ENCODE results near the gene DOK4. TPM values are rescaled to one million over a fixed set of nuclear protein-coding genes. Genes with fewer than 3 reads are reported as not detected.

Gene DOK4
- 71.7 TPM for total RNA-seq

DNA sequence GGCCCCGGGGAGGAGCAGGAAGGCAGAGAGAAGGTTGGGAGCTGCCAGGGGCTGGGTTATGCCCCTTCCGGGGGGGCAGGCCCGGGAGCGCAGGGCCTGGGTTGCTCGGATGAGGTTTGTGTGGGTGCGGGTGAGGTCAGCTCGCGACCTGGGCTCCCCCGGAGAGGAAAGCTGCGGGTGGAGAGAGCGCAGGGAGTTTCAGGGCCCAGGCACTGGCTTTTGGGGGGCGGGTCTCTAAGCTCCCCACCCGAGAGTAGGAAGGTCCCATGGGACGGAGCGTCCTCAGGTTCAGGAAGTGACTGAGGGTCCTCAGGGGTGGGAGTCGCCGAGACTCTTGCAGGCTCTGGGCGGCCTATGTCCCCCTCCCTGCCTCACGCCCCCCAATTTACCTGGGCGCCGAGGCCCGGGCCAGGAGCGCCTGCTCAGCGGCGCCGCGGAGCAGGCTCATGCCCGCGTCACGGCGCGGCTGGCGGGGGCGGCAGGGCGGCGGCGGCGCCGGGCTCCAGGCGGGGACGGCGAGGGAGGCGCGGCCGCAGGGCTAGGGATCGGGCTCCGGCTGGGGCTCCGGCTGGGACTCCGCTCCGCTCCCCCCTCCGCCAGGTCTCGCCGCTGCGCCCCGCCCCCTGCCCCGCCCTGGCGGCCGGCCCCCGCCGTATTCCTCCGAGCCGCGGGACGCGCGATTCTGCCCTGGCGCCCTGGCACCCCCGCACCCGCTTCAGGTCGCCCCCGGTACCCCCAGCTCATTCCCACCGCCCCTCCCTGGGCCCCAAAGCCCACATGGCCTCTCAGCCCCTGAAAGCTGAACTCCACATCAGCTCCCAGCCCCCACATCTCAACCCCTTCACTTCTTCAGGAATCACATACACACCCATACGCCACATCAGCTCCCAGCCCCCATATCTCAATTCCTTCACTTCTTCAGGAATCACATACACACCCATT lies at the start of gene DOK4:
TSS of gene DOK4 (minus strand) at position 578 of the 942 bp plus-strand sequence. CDS start 6,986 bp downstream, outside the sequence.
- DNase-seq (ENCODE audit: low spot score in 2 of 2) (peak; percentile 85 to 96), FAIRE-seq (no peak)

DNA sequence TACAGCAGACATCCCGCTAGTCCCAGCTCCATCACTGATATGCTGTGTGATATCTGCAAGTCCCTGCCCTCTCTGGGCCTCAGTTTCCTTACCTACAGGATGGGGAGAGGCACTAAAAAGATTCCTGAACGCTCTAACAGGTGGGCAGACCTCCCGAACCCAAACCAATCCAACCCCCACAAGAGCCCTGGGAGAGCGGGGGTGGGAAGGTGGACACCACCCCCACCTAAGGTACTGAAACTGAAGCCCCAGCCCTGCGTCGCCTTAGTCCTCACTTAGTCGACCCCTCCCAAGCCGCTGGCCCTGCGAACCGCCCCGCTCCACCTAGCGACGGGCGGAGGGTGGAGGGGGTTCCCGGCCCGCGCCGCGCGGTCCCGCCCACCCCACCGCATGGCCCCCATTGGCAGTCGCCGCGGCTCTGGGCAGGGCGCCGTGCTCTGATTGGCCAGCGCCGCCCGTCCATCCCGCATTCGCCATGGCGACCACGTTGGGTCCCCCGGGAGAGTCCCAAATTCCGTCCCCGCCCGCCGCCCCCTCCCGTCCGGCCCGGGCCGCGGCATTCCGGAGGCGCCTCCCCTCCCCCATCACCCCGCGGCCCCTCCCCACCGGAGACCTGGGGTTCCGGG lies 49.5 kb upstream of the DOK4 start:
- no peak for FAIRE-seq
- DNase-seq (ENCODE audit: low spot score in 2 of 2) = peak; percentile 96 to 97

DNA sequence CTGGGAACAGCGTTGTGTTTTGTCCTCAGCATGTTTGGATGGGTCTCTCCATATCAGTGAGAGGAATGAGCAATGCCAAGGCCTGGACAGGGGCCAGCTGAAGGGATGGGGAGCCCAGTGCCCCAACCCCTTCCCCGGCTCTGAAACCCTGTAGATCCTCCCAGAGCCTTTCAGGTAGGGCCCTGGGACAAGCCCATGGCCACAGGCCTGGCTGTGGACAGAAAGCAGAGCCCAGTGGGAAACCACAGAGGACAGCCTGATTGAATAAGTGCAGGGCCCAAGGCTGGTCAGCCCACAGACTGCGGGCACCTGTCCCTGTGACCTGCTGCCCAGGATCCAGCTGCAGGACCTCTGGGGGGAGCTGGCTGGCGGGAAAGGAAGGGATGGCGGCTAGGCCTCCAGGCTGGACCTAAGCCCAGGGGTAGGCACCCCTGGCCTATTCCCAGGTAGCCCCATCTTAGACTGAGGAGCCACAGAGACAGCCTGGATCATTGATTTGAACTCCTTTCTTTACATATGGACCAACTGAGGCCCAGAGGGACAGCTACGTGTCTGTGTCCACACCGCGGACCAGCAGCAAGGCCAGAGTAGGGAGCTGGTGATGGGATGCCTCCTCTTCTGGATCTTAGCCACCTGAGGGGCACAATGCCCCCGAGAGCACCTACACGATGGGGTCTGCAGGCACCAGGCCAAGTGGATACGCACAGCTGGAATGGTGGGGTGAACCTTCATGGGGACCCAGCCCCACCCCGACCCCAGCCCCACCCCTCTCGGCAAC lies 48.8 kb upstream of the DOK4 start:
- FAIRE-seq = no peak
- no peak for DNase-seq (ENCODE audit: low spot score in 2 of 2)

DNA sequence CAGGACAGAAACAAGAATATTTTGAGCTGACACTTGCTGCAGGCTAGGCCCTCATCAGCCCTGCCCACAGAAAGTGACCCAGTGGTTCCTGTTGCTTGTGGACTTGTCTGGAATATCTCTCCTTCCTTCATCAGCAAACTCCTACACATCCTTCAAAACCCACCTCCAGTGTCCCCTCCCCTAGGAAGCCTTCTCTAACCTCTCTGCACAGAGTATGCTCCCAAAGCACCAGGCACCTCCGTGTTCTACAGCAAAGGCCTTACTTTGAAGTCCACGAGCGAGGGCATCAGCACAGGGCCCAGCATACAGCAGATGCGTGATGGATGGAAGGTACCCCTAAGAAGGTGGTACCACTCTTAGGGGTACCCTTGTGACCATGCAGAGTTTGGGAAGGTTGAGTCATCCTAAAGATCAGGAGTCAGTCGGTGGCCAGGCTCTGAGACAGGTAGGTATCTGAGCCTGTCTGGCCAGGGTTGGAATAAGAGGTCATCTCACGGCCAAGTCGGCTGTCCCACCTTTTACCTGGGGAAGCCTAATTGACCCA lies 48.1 kb upstream of the DOK4 start:
- FAIRE-seq (no peak), DNase-seq (ENCODE audit: low spot score in 2 of 2) (no peak)

DNA sequence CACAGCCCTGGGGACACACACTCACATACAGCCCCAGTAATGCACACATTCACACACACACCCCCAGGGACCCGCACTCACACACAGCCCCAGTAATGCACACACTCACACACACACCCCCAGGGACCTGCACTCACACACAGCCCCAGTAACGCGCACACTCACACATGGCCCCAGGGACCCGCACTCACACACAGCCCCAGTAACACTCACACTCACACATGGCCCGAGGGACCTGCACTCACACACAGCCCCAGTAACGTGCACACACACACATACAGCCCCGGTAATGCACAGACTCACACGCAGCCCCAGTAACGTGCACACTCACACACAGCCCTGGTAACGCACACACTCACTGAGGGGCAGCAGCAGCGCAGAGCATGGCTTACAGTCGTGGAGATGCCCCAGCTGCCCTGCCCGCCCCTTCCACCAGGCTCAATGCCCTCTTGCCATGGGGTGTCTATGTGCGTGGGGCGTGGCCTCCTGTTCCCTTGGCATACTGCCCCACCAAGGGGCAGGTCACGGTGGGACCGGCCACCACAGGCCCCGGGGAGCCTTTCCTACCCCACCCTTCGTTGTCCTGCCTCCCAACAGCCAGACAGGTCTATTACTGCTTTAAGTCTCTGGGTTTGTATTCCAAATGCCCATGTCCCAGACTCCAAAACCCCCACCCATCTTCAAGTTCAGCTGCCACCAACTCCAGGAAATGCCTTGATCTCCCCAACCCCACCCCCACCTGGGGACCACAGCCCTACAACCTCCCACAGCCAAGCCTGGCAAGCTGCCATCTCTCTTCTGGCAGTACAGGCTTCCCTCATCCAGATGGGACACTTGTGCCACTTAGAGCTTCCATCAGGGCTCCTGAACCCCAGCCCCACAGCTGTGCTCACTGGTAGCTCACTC lies 47.4 kb upstream of the DOK4 start:
- FAIRE-seq = no peak
- no peak for DNase-seq (ENCODE audit: low spot score in 2 of 2)

DNA sequence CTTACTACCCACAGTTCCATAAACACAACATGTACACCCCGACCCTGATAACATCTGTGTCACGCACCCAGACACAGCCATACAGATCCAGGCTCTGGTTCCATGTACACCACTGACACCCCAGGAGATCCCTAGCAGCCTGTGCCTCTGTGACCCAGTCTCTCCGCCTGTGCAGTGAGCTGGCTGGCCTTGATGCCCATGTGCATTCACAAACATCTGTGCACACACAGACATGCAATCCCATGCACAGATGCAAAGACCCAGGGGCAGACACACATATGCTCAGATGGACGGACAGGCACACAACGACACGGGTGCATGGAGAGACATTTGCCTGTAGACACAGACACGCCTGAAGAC lies 46.0 kb upstream of the DOK4 start:
- FAIRE-seq (no peak), DNase-seq (ENCODE audit: low spot score in 2 of 2) (no peak)

DNA sequence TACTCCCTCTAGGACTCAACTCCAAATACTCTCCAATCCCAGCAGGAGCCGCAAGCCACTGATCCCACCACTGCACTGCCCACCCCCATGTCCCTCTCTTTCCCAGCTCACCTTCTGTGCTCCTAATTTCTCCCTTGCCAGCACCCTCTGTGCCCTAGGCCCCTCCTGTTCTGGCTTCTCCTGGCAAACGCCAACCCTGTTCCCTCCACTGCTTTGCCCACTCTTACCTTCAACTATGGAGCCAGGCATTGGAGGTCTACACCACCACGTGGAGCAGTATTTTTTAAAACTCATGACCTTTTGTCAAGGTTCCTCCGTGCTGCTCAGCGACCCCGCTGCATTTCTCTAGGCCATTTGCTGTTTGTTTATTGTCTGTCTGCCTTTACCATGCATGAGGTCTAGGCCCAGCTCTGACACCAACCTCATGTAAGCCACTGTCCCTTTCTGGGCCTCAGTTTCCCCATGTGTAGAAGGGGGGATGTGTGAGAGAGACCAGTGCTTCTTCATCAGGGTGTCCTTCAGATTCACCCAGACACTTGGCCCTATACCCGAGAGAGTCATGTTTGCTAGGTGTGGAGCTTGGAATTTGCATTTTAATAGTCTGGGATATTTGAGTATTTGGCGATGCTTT lies 45.5 kb upstream of the DOK4 start:
- DNase-seq (ENCODE audit: low spot score in 2 of 2) (no peak), FAIRE-seq (no peak)

DNA sequence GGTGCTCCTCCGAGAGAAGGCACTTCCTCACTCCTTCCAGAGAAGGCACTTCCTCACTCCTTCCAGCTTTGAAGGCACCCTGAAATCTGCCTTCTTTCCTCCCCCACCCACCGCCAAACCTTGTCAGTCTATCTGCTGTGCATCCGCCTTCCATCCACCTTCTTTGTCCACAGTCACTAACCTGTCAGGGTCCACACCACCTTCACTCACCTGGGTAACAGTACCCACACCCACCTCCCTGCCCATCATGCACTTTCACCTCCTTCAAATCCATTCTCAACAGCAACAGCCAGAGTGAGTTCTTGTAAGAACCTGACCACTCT lies 44.9 kb upstream of the DOK4 start:
- DNase-seq (ENCODE audit: low spot score in 2 of 2) (peak in 1 of 2 donors; percentile 10), FAIRE-seq (no peak)

DNA sequence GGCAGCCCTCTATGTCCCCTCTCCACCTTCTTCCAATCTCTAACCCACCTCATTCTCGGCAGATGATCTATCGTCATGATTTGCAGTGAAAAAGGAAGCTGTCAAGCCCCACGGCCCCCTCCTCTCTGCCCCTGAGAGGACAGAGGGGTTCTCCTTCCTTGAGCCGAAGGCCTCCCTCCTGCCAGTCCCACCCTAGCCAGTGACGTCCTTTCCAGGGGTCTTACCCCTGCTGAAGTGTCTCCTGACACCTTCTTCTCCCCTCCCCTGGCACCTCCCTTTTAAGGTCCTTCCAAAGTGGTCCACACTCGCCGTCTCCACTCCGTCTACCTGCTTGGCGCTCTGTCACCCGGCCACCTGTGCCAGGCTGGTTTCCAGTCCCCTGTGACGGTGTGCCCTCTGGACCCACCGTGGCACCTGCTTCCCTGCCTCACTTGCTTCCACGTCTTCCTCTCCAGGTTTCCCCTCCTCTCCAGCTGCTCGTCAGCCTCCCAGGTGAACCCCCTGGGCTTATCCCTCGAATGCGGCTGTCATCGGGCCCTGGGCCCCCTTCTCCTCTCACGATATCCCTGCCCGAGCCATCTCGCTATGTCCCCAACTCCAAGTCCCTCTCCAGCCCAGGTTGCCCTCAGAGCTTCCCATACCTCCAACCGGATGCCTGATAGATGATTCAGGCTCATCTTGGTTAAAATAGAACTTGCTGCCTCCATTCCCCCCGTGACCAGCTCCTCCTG lies 44.4 kb upstream of the DOK4 start:
- FAIRE-seq = no peak
- peak in 1 of 2 donors; percentile 22 for DNase-seq (ENCODE audit: low spot score in 2 of 2)

DNA sequence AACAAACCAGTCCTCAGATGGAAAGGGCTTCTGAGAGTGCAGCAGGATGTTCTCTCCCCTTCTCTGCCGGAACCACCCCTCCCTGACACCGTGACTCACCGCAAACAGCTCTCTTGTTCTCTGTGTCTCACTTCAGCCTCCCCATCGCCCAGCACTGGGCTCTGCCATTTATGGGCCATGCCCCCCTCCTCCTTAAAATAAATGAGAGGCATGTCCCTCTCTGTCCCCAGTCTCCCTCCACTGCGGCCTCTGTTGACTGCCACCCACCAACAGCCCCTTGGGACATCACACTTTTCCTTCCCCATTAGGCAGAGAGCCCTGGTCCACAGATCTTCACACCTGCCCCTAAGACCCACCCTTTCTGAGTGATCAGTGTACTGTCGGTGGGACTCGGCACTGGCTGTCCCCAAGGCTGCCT lies 43.8 kb upstream of the DOK4 start:
- FAIRE-seq = no peak
- DNase-seq (ENCODE audit: low spot score in 2 of 2) = peak; percentile 35 to 61

DNA sequence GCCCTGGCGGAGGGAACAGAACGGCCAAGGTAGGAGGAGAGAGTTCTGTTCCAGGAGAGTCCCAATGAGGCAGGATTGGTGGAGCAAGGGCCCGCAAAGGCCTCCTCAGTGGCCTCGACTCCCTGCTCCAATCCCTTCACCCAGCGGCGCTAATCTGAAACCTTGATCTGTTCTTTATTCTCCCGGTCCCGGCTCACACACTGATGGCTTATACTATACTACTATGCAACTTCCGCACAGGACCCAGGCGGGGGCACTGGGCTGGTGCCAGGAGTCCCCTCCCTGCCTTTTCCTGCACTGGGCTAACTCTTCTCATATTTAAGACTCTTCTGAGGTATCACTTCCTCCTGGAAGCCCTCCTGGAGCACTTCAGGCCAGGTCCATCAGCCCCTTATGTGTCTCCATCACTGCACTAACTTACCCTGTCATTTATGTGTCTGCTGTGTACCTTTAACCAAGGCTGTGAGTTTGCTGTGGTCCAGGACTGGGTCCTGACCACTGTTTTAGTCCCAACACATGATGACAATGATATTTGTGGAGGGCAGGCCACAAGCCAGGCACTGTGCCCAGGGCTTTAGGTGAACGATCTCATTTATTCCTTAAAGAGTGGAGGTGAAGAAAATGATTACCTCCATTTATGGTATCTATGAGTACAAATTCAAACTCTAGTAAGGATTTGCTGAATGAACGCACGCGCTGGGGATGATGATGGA lies 43.3 kb upstream of the DOK4 start:
- FAIRE-seq (no peak), DNase-seq (ENCODE audit: low spot score in 2 of 2) (no peak)

DNA sequence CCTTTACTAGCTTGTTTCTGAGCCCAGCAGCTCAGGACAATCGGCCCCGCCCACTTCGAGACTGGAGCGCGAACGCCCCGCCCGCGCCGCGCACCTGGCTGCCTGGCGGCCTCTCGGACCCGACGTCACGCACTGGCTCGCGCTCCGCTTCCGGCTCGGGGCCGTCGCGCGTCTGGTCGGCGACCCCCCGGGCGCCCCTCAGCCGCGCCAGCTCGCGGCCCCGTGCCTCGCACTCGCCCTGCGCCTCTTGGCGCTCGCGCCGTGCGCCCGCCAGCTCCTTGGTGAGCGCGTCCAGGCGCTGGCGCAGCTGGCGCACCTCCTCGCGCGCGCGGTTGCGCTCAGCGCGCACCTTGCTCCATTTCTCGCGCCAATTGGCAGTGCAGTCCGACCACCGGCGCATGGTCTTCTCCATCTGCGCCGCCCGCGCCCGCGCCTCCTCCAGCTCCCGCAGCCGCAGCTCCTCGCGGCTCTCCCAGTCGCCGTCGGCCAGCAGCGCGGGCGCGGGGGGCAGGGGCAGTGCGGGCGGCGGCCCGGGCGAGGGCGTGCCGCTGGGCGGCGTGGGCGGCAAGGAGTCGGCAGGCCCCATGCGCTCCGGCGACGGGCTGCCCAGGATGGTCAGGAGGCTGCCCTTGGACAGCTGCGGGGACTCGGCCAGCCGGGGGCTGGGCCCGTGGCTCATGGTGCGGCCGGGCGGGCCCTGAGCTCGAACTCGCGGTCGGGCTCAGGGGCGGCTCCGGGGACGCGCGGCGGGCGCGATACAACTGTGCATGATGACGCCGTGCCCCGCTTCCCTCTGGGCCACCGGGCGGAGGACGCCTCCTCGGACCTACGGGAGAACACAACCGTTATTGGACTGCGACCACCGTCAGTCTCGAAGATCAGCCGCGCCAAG lies 42.5 kb upstream of the DOK4 start:
- FAIRE-seq (no peak), DNase-seq (ENCODE audit: low spot score in 2 of 2) (peak in 1 of 2 donors; percentile 32)

DNA sequence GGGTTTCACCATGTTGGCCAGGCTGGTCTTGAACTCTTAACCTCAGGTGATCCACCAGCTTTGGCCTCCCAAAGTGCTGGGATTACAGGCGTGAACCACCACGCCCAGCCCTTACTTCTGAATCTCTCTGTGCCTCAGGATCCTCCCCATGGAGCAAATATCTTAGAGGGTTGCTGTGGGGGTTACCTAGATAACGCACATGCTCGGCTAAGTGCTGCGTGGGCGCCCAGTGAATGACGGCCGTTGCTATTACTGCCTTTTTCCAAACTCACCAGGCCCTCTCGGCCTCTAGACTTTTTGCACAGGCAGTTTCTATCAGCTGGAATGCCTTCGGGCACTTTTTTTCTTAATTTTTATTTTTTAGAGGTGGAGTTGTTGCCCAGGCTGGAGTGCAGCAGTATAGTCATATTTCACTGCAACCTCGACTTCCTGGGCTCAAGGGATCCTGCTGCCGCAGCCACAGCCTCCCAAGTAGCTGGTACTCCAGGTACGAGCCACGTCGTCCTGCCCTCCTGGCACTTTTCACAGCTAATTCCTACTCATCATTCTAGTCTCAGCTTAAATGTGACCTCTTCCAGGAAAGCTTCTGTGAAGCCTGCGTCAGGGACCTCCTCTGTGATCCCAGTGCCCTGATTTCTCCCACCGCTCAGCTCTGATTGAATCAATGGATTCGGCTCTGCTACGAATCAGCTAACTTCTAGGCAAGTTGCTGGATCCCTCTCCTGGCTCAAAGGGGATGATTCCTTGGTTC lies 41.5 kb upstream of the DOK4 start:
- FAIRE-seq (no peak), DNase-seq (ENCODE audit: low spot score in 2 of 2) (peak in 1 of 2 donors; percentile 16)

DNA sequence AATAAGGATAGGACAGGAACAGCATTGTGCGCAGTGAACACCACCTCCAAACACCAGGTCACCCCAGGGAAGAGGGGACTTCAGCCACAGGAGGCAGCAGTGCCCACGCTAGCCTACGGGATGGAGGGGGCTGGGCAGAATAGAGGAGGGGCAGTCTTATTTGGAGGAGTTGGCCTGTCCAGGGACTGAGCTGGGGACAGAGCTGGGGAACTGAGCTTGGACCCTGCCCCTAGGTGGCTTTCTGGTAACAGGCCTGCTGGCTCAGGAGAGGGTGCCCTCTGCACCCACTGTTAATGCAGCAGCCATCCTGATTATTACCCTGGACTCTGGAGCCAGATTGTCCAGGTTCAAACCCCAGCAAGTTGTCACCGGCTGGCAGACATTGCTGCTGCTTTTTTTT lies 40.7 kb upstream of the DOK4 start:
- peak in 1 of 2 donors; percentile 19 for DNase-seq (ENCODE audit: low spot score in 2 of 2)
- no peak for FAIRE-seq

DNA sequence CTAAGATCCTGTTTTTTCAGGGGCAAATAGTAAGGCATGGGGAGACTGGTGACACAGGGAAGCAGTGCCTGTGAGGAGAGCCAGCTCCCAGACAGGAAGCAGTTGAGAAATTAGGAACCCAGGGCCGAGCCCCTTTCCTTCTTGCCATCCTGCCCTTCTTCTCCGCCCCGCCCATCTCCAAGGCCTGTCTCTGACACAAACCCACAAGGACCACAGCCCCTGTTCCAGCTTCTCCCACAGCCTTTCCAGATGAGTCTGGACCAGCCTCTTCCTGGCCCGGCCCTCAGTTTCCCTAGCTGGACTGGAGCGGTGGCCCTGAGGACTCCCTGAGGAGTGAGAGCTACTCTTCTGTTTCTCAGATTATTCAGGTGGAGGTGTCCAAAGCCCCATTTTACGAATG lies 40.2 kb upstream of the DOK4 start:
- FAIRE-seq (no peak), DNase-seq (ENCODE audit: low spot score in 2 of 2) (no peak)

DNA sequence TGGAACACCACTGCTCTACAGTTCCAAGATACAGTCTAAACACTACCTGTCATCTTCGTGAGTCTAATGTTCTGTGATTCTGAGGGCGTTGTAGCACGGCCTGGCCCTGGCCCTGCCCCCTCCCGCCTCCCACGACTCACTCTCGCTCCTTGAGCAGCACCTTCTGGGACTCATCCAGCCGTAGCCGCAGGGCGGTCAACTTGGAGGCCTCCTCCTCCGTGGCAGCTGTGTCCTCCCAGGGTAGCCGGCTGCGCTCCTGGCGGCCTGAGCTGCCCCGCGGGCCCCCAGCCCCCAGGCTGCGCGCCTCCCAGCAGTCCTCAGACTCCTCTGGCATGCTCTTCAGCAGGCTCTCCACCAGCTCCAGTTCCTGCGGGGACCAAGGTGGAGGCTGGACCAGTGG lies 39.5 kb upstream of the DOK4 start:
- DNase-seq (ENCODE audit: low spot score in 2 of 2) (no peak), FAIRE-seq (no peak)
